Measurements from ENCODE around the gene C20orf144.

Gene C20orf144

GRCh38 chr20:33677991-33678702, 16.0 kb downstream of the C20orf144 start:
- DNase-seq (ENCODE audit: low spot score) = no peak

DNA sequence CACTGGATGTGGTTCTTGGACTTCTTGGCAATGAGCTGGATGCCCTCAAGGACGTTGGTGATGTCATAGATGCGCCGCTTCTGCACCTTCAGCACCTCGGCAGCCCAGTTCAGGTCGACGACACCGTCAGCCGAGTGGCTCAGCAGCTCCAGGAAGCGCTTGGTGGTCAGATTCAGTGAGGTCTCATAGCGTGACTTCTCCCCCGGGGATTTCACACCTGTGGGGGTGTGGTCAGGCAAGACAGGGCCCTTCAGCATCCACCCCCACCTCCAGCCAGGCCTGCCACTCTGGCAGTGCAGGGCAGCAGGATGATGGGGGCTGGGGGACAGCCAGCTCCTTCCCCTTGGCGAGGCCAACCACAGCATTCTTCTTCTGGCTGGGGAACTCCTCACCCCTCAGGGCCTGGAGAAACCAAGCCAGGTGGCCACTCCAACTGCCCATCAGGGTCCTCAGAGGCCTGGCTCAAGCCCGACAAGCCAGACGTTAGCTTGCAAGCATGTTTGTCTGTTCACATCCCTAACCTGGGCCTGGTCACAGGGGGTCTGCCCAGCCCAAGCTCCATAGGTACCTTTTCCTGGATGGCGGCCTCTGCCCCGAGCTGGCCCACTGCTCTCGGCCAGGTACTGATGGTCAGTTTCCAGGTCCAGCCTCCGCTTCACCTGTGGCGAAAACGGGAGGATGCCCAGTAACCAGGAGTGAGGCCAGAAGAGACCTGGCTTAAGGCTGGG, 17.8 kb downstream of the C20orf144 start:
- DNase-seq (ENCODE audit: low spot score) = peak; percentile 70

- DNase-seq (ENCODE audit: low spot score) = no peak
Measured at GRCh38 chr20:33680686-33681085, 18.6 kb downstream of the C20orf144 start.

DNA sequence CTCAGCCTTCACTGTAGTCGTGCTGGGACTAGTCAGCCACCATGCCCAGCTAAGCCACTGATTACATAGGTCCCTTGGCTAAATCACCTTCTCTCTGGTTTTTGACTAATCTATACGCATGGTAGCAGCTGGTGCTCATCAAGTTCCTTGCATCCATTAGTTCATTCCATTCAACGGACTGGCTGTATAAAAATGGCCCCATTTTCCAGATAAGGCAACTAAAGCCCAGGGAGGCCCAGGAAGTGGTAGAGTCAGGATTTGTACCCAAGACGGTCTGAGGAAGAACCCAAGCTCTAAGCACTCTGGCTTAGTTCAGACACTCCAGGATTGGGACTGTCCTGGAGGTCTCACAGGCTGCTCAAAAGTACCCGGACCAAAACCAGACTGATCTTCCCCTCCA, 19.2 kb downstream of the C20orf144 start:
- DNase-seq (ENCODE audit: low spot score) = no peak

DNA sequence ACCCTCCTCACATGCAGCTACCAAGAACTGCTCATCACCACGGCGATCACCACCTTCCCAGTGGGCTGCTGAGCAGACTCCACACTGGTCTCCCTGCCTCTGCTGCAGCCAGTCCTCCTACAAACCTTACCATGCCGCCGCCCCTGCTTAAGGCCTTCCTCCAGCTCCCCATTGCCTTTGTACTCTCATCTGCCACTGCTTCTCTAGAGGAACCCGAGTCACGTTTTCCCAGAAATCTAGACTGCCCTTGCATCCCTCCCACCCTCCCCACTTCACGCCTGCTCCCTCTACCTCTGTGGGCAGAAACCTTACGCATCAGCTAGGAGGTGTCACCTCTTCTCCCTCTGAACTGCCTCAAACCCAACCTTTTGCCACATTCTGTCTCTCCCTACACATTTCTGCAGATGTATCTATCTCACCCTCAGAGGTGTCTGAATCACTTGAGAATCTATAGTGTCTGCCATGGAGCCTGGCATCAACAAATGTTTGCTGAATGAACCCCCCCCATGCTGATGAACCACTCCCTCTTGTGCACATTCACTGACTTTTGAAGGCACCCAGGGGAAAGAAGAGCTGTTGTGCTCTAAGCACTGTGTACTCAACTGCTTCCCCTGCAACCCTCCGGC, 19.7 kb downstream of the C20orf144 start:
- no peak for DNase-seq (ENCODE audit: low spot score)

- peak; percentile 55 for DNase-seq (ENCODE audit: low spot score)
Measured at GRCh38 chr20:33684533-33685327, 22.6 kb downstream of the C20orf144 start.

DNA sequence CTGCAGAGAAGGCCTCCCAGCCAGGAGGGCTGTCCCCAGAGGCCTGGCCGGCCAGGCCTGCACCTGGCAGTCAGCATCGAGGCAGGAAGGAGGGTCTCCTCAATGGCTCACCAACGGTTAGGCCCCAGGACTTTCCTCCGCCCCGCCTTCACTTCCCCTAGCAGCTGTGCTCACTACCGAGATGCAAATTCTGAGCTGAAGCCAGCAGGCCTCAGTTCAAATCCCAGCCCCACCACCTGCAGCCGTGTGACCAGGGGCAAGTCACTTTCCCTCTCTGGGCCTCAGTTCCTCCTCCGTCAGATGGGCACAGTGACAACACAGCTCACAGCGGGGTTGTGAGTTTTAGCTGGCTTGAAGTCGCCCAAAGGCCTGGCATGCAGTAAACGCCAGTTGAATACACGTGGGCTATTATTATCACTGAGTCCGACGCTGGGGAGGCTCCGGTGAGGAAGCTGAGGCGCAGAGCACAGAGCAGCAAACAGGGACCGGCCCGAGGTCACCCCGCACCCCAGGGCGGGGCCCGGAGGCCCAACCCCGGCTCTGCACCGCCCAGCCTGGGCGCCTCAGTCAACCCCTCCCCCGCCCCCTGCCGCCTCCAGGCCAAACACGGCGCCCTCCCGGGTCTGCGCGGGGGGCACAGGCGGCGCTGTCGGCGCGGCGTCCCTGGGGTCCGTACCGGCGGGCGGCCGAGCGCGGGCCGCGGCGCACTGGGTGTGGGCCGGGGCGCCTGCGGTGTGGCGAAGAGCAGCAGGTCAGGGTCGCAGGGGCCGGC, 23.4 kb downstream of the C20orf144 start:
- DNase-seq (ENCODE audit: low spot score) = peak; percentile 98

DNA sequence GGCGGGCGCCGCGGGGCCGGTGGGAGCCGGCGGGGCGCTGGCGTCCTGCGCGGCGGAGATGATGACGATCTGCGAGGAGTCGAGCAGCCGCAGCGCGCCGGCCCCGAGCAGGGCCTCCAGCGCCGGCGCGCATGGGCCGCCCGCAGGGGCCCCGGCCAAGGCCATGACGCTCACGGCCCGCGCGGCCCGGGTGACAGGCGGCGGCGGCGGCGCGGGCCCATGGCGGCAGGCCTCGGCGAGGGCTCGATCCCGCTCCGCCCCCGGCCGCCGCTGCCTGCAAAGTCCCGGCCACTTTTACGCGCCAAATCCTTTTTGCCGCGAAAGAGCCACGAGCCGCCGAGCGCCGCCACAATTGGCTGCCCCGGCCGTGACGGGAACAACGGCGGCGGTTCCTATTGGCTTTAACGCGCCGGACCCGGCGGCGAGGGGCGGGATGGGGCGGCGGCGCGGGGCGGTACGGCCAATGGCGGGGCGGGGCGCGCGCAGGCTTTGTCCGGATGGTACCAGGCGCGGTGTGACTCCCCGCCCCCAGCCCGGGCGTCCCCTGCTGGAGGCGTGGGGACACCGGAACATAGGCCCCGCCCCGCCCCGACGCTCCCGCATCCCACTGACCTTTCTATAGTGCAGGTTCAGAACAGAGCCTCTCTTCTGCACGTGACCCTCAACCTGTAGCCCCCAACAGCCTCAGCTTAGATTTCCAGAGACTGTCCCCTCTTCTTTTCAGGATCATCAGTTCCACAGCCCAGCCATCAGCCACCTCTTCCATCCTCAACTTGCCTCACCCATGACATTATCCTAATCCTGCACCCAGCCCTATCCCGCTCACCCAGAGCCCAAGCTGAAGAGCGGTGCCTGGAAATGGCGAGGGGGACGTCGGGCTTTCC, 24.2 kb downstream of the C20orf144 start, which contains the start of gene E2F1:
Gene E2F1 (minus strand): TSS at position 286 of the 884 bp plus-strand sequence. CDS start 121 bp downstream, at position 165.
- DNase-seq (ENCODE audit: low spot score) = peak; percentile 95

GRCh38 chr20:33686984-33687366, 24.8 kb downstream of the C20orf144 start:
- no peak for DNase-seq (ENCODE audit: low spot score)

DNA sequence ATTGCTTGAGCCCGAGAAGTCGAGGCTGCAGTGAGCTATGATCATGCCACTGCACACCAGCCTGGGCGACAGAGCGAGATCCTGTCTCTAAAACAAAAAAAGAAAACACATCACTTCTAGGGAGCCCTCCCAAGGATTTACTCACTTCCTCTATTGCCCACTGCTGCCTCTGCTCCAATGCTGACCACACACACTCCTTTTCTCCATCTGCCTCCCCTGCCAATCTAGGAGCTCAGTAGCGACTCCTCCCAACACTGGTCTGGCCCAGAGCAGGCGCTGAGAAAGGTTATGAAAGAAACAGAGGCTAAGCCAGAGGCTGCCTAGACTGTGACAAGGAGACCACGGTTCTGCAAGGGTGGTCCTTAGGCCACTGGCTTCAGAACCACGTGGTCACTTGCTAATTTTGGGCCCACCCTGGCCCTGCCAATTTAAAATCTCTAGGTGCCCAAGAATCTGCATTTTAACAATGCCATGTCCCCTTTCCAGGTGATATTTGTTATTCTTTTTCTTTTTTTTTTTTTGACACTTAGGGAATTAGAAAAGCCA, 25.3 kb downstream of the C20orf144 start:
- DNase-seq (ENCODE audit: low spot score) = no peak

- no peak for DNase-seq (ENCODE audit: low spot score)
Measured at GRCh38 chr20:33687993-33688937, 26.1 kb downstream of the C20orf144 start.

GRCh38 chr20:33688938-33689424, 26.9 kb downstream of the C20orf144 start:
- no peak for DNase-seq (ENCODE audit: low spot score)

DNA sequence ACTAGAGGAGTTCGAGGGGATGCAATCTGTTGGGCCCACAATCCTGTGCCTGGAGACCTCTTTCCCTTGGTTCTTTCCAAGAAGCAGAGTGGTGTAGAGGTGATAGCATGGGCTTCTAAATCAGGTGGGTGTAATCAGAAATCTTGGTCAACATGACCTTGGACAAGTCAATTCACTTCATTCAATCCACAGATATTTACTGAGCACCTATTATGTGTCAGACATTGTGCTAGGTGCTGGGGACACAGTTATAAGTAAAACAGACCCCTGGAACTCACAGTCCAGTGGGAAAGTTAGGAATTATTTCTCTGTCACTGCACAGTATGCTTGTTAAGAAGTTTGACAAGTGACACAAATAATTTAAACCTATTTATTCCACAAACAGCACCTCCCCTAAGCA, 27.4 kb downstream of the C20orf144 start:
- no peak for DNase-seq (ENCODE audit: low spot score)

- DNase-seq (ENCODE audit: low spot score) = no peak
Measured at GRCh38 chr20:33689973-33690372, 27.8 kb downstream of the C20orf144 start.

GRCh38 chr20:33693289-33693688, 31.2 kb downstream of the C20orf144 start:
- no peak for DNase-seq (ENCODE audit: low spot score)

DNA sequence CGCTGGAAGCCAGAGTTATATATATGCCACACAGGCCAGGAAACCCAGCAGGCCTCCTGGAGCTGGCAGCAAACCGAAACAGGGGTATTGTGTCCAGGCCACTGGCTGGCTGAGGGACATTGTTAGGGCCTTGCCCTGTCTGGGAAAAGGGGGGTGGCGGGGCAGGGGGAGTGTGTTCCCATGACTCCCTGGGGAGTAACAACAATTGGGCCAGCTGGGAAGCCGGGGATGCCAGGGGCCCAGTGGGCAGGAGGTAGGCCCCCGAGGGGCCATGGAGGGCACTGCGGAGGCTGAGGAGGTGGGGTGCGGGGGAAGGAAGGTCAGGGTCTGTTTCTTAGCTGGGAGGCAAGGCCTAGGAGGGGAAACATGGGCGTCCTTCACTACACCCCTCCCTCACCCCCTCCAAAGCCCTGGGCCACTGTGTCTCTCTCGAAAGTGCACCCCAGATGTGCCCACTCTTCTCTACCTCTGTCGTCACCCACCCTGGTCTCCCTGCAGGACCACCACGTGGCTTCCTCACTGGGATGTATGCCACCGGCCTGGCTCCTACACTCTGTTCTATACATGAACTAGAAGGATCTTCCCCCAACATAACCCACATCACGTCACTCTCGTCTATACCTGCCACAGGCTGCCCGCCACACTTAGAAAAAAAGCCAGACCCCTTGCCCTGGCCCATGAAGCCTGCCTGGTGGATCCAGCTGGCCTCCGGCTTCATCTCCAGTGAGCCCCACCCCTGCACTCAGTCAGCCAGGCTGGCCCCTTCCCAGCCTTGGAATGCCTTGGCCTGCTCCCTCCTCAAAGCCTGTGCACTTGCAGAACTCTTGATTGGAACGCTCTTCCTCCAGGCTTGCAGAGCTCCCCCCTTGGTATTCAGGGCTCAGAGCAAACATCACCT, 31.9 kb downstream of the C20orf144 start:
- no peak for DNase-seq (ENCODE audit: low spot score)

DNA sequence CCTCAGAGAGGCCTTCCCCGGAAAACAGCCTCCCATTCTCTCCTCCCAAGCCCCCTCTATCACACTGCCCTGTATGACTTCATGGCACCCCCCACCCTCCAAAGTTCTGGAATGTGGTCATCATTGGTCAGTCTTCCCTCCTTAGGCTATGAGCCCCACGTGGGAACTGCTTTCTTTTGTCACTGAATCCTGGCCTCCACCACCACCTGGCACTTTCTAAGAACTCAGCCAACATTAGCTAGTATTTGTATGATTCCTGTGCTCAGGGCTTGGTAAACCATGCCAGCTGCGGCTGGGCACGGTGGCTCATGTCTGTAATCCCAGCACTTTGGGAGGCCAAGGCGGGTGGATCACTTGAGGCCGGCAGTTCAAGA, 32.5 kb downstream of the C20orf144 start:
- no peak for DNase-seq (ENCODE audit: low spot score)

- no peak for DNase-seq (ENCODE audit: low spot score)
Measured at GRCh38 chr20:33696448-33696847, 34.3 kb downstream of the C20orf144 start.

Measured in NAMALWA (cell line).